CD4-positive, alpha-beta T cell (primary cell): ENCODE data around the gene PRICKLE2. TPM values are rescaled to one million over a fixed set of nuclear protein-coding genes. Genes with fewer than 3 reads are reported as not detected.

Source experiments
- ATAC-seq: fragments of 200-7000 bp; cut with Tn5 transposase; one replicate; pipeline ENCODE4 v1.10.0; 2022; ENCODE audit warnings: mild to moderate bottlenecking; ENCODE audit not compliant: poor library complexity
- CTCF ChIA-PET: fragments of 350-600 bp; sonication (Branson Sonifier 250); formaldehyde crosslinking; loops from one replicate; lab custom pipeline; 2021; ENCODE audit warnings: antibody characterized with exemption, inconsistent platforms; lab: Charles Lee
- POLR2A ChIA-PET: fragments of 350-600 bp; sonication (Branson Sonifier 250); formaldehyde crosslinking; loops from one replicate; lab custom pipeline; 2021; ENCODE audit warnings: antibody characterized with exemption, inconsistent platforms; lab: Charles Lee
- DNase-seq, 14 experiments: peaks; one replicate each; pipeline ENCODE4 v3.0.0-alpha.2; 2013 to 2020; ENCODE audit warnings: mixed read lengths in 2 of 14
- H3K27ac ChIP-seq, 2 donors: one replicate each; pipeline versions ENCODE4 v1.5.1 to v1.7.0; 2013; ENCODE audit warnings: low read length in 2 of 2, low read depth in 1 of 2, mild to moderate bottlenecking in 1 of 2
- H3K27me3 ChIP-seq, 2 experiments: 1 replicate in 1 of 2; 2 replicates in 1 of 2; pipeline versions ENCODE4 v1.6.1 to v1.7.0; 2013; ENCODE audit warnings: low read length in 2 of 2, control low read depth in 1 of 2, mild to moderate bottlenecking in 1 of 2, moderate library complexity in 1 of 2; ENCODE audit not compliant: insufficient read depth in 2 of 2, control insufficient read depth in 1 of 2
- H3K36me3 ChIP-seq: one replicate; pipeline ENCODE4 v1.6.1; 2013; ENCODE audit warnings: low read length, control low read depth; ENCODE audit not compliant: insufficient read depth
- H3K4me1 ChIP-seq: one replicate; pipeline ENCODE4 v1.6.1; 2013; ENCODE audit warnings: low read length, control low read depth; ENCODE audit not compliant: insufficient read depth
- H3K4me3 ChIP-seq: one replicate; pipeline ENCODE4 v1.5.1; 2013; ENCODE audit warnings: mild to moderate bottlenecking, low read length, moderate library complexity
- H3K9me3 ChIP-seq, 2 experiments: 1 replicate in 1 of 2; 2 replicates in 1 of 2; pipeline versions ENCODE4 v1.6.1 to v1.7.0; 2013; ENCODE audit warnings: low read length in 2 of 2, mild to moderate bottlenecking in 2 of 2, control low read depth in 1 of 2, moderate library complexity in 1 of 2; ENCODE audit not compliant: control insufficient read depth in 1 of 2, insufficient read depth in 1 of 2
- H3K27ac Mint-ChIP-seq: one replicate; pipeline ENCODE4 v1.8.0; 2020; ENCODE audit warnings: mixed read lengths
- H3K27me3 Mint-ChIP-seq: one replicate; pipeline ENCODE4 v1.8.0; 2021; ENCODE audit warnings: mixed read lengths
- H3K36me3 Mint-ChIP-seq: one replicate; pipeline ENCODE4 v1.8.0; 2021; ENCODE audit warnings: low read depth, mixed read lengths
- H3K4me1 Mint-ChIP-seq: one replicate; pipeline ENCODE4 v1.8.0; 2021; ENCODE audit warnings: low read depth, mixed read lengths
- H3K4me3 Mint-ChIP-seq: one replicate; pipeline ENCODE4 v1.8.0; 2020; ENCODE audit warnings: mild to moderate bottlenecking, mixed read lengths
- H3K9me3 Mint-ChIP-seq: one replicate; pipeline ENCODE4 v1.8.0; 2020; ENCODE audit warnings: mixed read lengths
- intact Hi-C, 2 experiments: fragments of 100-400 bp; cut with DNase I in 1 of 2; cut with micrococcal nuclease in 1 of 2; formaldehyde crosslinking; loops; one replicate each; pipeline versions ENCODE4 v1.15.1 to v1.9.0; 2023 to 2025; cut with DNase I, micrococcal nuclease
- total RNA-seq, 174 experiments: library from RNA in 2 of 174; stranded (reverse) in 2 of 174; gene quantifications; one replicate each; pipeline ENCODE4 v1.2.3 and lab custom pipeline; 2021 to 2026
- TF ChIP-seq, protein P1 (sequence below): fragments of 200-600 bp; IDR thresholded peaks from one replicate; pipeline ENCODE4 v1.8.0; 2022; ENCODE audit warnings: antibody characterized with exemption, mild to moderate bottlenecking

PRICKLE2 gene
- total RNA-seq, 2 experiments from 2014 or later: not detected

DNA sequence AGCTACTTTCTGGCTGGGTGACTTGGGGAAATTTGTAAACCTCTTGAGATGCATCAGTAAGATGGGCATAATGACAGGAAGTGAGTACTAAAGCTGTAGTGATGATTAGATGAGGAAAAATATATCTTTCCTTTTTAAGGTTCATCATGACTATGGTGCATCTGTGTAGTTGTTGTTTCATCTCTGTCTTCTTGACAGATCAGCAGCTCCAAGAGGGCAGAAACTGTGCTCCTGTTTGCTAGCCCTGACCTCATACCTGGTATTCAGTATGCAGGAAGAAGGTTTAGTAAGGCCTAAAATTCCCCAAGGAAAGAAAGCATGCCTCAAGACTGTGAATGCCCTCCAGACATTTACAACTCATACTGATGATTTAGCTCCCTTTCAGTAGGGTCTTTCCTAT is 119.5 kb downstream of the PRICKLE2 start:
- intact Hi-C loops: no loop called here
- Histone ChIP-seq H3K27ac (no peak overlapping the region), H3K4me3 (no peak overlapping the region), H3K27me3 (peaks cover 0 to 4% of the 10 kb centered on the region in 2 experiments), H3K4me1 (no peaks in the 10 kb centered on the region), H3K36me3 (no peaks in the 10 kb centered on the region), H3K9me3 (no peaks in the 10 kb centered on the region)
- DNase-seq (no peak), ATAC-seq (no peak)
- Mint-ChIP-seq H3K27ac (no peak overlapping the region), H3K9me3 (no peaks in the 10 kb centered on the region), H3K4me1 (no peaks in the 10 kb centered on the region), H3K27me3 (peaks cover 25% of the 10 kb centered on the region), H3K4me3 (no peak overlapping the region), H3K36me3 (no peaks in the 10 kb centered on the region)
- POLR2A ChIA-PET: no interaction called here
- TF ChIP-seq, protein P1, sequence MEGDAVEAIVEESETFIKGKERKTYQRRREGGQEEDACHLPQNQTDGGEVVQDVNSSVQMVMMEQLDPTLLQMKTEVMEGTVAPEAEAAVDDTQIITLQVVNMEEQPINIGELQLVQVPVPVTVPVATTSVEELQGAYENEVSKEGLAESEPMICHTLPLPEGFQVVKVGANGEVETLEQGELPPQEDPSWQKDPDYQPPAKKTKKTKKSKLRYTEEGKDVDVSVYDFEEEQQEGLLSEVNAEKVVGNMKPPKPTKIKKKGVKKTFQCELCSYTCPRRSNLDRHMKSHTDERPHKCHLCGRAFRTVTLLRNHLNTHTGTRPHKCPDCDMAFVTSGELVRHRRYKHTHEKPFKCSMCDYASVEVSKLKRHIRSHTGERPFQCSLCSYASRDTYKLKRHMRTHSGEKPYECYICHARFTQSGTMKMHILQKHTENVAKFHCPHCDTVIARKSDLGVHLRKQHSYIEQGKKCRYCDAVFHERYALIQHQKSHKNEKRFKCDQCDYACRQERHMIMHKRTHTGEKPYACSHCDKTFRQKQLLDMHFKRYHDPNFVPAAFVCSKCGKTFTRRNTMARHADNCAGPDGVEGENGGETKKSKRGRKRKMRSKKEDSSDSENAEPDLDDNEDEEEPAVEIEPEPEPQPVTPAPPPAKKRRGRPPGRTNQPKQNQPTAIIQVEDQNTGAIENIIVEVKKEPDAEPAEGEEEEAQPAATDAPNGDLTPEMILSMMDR: no peak
- CTCF ChIA-PET: no interaction called here

- Mint-ChIP-seq H3K9me3 (no peaks in the 10 kb centered on the region), H3K27me3 (peaks cover 15% of the 10 kb centered on the region), H3K4me3 (no peak overlapping the region), H3K4me1 (no peaks in the 10 kb centered on the region), H3K36me3 (no peaks in the 10 kb centered on the region), H3K27ac (no peak overlapping the region)
- TF ChIP-seq, protein P1: no peak
- ATAC-seq (no peak), DNase-seq (no peak)
- Histone ChIP-seq H3K27me3 (peaks cover 0 to 4% of the 10 kb centered on the region in 2 experiments), H3K27ac (no peak overlapping the region), H3K9me3 (no peaks in the 10 kb centered on the region), H3K4me1 (no peaks in the 10 kb centered on the region), H3K4me3 (no peak overlapping the region), H3K36me3 (no peaks in the 10 kb centered on the region)
- CTCF ChIA-PET: no interaction called here
- intact Hi-C loops: no loop called here
- POLR2A ChIA-PET: no interaction called here
These were observed 120.6 kb downstream of the PRICKLE2 start for GRCh38 chr3:64104691-64105111.

- Mint-ChIP-seq H3K9me3 (no peaks in the 10 kb centered on the region), H3K27me3 (peaks cover 15% of the 10 kb centered on the region), H3K36me3 (no peaks in the 10 kb centered on the region), H3K4me3 (no peak overlapping the region), H3K4me1 (no peaks in the 10 kb centered on the region), H3K27ac (no peak overlapping the region)
- Histone ChIP-seq H3K27me3 (peaks cover 0 to 4% of the 10 kb centered on the region in 2 experiments), H3K4me1 (no peaks in the 10 kb centered on the region), H3K27ac (no peak overlapping the region), H3K36me3 (no peaks in the 10 kb centered on the region), H3K9me3 (peaks cover 0 to 7% of the 10 kb centered on the region in 2 experiments), H3K4me3 (no peak overlapping the region)
- ChIA-PET POLR2A (no interaction called here), CTCF (no interaction called here)
- no peak for ATAC-seq
- TF ChIP-seq, protein P1: no peak
- intact Hi-C loops: no loop called here
- no peak for DNase-seq
These were observed 121.3 kb downstream of the PRICKLE2 start for GRCh38 chr3:64104006-64104405.
